ENCODE results near the gene SRCAP. TPM values are rescaled to one million over a fixed set of nuclear protein-coding genes. Genes with fewer than 3 reads are reported as not detected.

SRCAP gene
- polyA plus RNA-seq, 1 of the 3 experiments (the other 2 are of a cell fraction), result 5.6 TPM

DNA sequence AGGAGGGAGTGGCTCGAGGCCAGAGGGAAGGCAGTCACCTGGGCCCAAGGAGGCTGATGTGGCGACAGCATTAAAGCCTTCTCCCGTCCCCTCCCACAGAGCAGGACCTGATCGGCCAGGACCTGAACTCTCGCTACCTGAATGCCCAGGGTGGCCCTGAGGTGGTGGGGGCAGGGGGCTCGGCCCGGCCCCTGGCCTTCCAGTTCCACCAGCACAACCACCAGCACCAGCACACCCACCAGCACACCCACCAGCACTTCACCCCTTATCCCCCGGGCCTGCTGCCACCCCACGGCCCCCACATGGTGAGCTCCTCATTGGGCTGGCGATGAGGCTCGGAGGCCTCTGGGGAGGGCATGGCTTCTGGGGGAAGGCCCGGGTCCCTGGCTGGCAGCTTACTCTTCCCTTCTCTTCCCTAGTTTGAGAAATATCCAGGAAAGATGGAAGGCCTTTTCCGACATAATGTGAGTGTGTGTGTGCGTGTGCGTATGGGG lies 34.3 kb upstream of the SRCAP start:
- H3K9ac ChIP-seq, result no peak overlapping the region
- no peak overlapping the region for H3K4me2 ChIP-seq
- no peak for DNase-seq
- H3K79me2 ChIP-seq (ENCODE audit: insufficient read depth), result peaks cover 47% of the 10 kb centered on the region
- no peak overlapping the region for H3K27ac ChIP-seq (ENCODE audit: low read depth in 2 of 2, low read length in 1 of 2)
- POLR2A ChIA-PET, result no interaction called here
- 97% methylated on average over 14 of the region's 15 CpGs for WGBS (ENCODE audit: low lambda C conversion rate)
- no peak overlapping the region for H3K4me3 ChIP-seq (ENCODE audit: low read depth in 2 of 2, low read length in 1 of 2)
- H3K4me1 ChIP-seq (ENCODE audit: control insufficient read depth in 1 of 2, insufficient read depth in 2 of 2, low read depth in 1 of 2, low read length in 1 of 2), result peaks cover 9 to 17% of the 10 kb centered on the region in 2 experiments; a peak in 2 of 4 replicates
- TF ChIP-seq MEF2A (IDR thresholded peaks at IDR 0.05; ENCODE audit: borderline replicate concordance, low read depth), result no peak
- no peak for TF ChIP-seq POLR2AphosphoS5 (IDR thresholded peaks at IDR 0.05; ENCODE audit: low read depth, low read length)
- TF ChIP-seq RAD21 (IDR thresholded peaks at IDR 0.05; ENCODE audit: low read length), result no peak
- H3K9me2 ChIP-seq, result no peaks in the 10 kb centered on the region
- H3K9me3 ChIP-seq, result no peaks in the 10 kb centered on the region
- H2AFZ ChIP-seq (ENCODE audit: low read depth), result no peak overlapping the region
- CTCF ChIA-PET, result interaction anchor here (0.8 to 1.9 kb wide), 4 partner anchors 11 to 238 kb away, joined by 3 to 11 read pairs (median 3); no protein-coding TSS in a partner anchor
- H3F3A ChIP-seq (replicated peaks; ENCODE audit: insufficient read depth), result no peaks in the 10 kb centered on the region
- peaks cover 37% of the 10 kb centered on the region; the same call in 1 of the 2 replicates for H4K20me1 ChIP-seq (ENCODE audit: insufficient read depth)
- H3K27me3 ChIP-seq (ENCODE audit: insufficient read depth), result no peaks in the 10 kb centered on the region
- H3K36me3 ChIP-seq (replicated peaks in 1 of 2; ENCODE audit: control insufficient read depth in 1 of 2, insufficient read depth in 2 of 2, low read length in 1 of 2), result peaks cover 55 to 82% of the 10 kb centered on the region in 2 experiments

DNA sequence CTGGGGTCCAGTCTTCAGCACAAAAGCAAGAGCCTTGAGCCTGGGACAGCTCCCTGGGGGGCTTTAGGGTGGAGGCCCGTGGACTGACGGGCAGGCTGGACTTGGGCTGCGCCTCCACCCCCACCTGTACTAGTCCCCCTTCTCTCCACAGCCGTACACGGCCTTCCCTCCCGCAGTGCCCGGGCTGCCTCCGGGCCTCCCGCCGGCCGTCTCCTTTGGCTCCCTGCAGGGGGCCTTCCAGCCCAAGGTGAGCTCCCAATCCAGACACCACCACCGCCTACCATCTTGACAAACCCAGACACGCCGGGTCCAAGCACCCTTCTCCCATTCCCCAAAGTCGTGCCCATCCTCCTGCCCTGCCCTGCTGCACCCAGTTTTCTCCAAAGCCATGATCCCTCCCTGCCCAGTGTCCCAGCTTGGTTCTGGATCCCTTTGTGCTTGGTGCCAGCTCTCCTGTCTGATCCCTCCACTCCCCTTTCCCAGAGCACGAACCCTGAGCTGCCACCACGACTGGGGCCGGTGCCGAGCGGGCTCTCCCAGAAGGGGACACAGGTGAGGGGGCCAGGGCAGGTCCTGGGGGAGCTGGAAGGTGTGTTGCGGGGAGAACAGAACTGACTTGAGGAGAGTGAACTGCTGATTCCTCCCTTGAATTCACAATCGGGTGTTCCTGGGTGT lies 33.7 kb upstream of the SRCAP start:
- TF ChIP-seq, protein P1, sequence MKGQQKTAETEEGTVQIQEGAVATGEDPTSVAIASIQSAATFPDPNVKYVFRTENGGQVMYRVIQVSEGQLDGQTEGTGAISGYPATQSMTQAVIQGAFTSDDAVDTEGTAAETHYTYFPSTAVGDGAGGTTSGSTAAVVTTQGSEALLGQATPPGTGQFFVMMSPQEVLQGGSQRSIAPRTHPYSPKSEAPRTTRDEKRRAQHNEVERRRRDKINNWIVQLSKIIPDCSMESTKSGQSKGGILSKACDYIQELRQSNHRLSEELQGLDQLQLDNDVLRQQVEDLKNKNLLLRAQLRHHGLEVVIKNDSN (IDR thresholded peaks at IDR 0.05; ENCODE audit: borderline replicate concordance, low read depth), result no peak
- TF ChIP-seq EP300 (IDR thresholded peaks at IDR 0.05; ENCODE audit: borderline replicate concordance in 1 of 2, low read depth in 1 of 2, low read length in 1 of 2) (no peak), ELF1 (IDR thresholded peaks at IDR 0.05) (no peak), JUND (IDR thresholded peaks at IDR 0.05) (no peak), RAD21 (IDR thresholded peaks at IDR 0.05; ENCODE audit: low read length) (no peak), EZH2phosphoT487 (IDR thresholded peaks at IDR 0.05; ENCODE audit: borderline replicate concordance, low read depth) (no peak), POLR2AphosphoS5 (IDR thresholded peaks at IDR 0.05; ENCODE audit: low read depth, low read length) (no peak), USF2 (IDR thresholded peaks at IDR 0.05; ENCODE audit: borderline replicate concordance, low read depth, low read length) (no peak)
- Histone ChIP-seq H4K20me1 (ENCODE audit: insufficient read depth) (peaks cover 37% of the 10 kb centered on the region; the same call in 1 of the 2 replicates), H3K4me3 (ENCODE audit: low read depth in 2 of 2, low read length in 1 of 2) (no peak overlapping the region), H3K27ac (ENCODE audit: low read depth in 2 of 2, low read length in 1 of 2) (no peak overlapping the region), H3K9me3 (no peaks in the 10 kb centered on the region), H3F3A (replicated peaks; ENCODE audit: insufficient read depth) (no peaks in the 10 kb centered on the region), H3K9me2 (no peaks in the 10 kb centered on the region), H3K4me2 (no peak overlapping the region), H3K4me1 (ENCODE audit: control insufficient read depth in 1 of 2, insufficient read depth in 2 of 2, low read depth in 1 of 2, low read length in 1 of 2) (peaks cover 9 to 15% of the 10 kb centered on the region in 2 experiments; a peak in 2 of 4 replicates), H3K79me2 (ENCODE audit: insufficient read depth) (peaks cover 40% of the 10 kb centered on the region), H3K27me3 (ENCODE audit: insufficient read depth) (no peaks in the 10 kb centered on the region), H3K9ac (no peak overlapping the region), H3K36me3 (replicated peaks in 1 of 2; ENCODE audit: control insufficient read depth in 1 of 2, insufficient read depth in 2 of 2, low read length in 1 of 2) (peaks cover 58 to 87% of the 10 kb centered on the region in 2 experiments), H2AFZ (ENCODE audit: low read depth) (no peak overlapping the region)
- CTCF ChIA-PET, result interaction anchor here (0.8 to 1.9 kb wide), 5 partner anchors 10 to 237 kb away, joined by 3 to 11 read pairs (median 3); no protein-coding TSS in a partner anchor
- 90% methylated on average over 22 of the region's 22 CpGs for WGBS (ENCODE audit: low lambda C conversion rate)
- POLR2A ChIA-PET, result no interaction called here
- no peak for DNase-seq
